AG08396 (cell line): ENCODE results near the gene ALOX5.
A peak's percentile ranks its signal among the peaks of the same experiment; 100 is the strongest.

Experiments used
- DNase-seq: peaks from one replicate; pipeline ENCODE4 v3.0.0; 2012; ENCODE audit warnings: low spot score, mixed read lengths

ALOX5 gene

DNA sequence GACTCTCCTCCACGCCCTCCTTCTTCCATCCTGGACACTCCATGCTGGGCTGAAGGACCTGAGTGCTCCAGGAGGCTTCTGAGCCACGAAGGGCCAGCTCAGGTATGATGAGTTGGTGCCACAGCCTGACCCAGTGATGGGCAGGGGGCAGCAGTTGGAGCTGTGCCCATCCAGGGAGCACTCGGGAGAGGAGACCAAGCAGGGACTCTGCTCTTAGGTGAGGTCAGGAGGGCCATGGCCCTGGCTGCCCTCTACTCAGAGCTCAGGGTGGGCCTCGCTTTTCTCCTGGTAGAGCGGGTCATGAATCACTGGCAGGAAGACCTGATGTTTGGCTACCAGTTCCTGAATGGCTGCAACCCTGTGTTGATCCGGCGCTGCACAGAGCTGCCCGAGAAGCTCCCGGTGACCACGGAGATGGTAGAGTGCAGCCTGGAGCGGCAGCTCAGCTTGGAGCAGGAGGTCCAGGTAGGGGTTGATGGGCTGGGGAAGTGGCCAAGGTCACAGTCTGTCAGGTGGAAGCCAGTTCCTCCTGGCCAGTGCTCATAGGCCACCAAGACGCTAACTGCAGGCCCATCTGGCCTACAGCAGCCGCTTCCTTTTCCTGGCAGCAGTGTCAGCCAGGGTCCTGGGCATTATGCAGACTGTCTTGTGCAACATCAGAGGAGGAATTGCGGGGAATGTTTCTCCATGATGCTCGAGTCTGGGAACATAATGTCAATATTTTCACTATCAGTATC, 50.8 kb downstream of the ALOX5 start:
- DNase-seq: no peak

GRCh38 chr10:45425621-45426563, 51.9 kb downstream of the ALOX5 start:
- no peak for DNase-seq

- DNase-seq: no peak
Measured at GRCh38 chr10:45427262-45427969, 53.4 kb downstream of the ALOX5 start.

DNA sequence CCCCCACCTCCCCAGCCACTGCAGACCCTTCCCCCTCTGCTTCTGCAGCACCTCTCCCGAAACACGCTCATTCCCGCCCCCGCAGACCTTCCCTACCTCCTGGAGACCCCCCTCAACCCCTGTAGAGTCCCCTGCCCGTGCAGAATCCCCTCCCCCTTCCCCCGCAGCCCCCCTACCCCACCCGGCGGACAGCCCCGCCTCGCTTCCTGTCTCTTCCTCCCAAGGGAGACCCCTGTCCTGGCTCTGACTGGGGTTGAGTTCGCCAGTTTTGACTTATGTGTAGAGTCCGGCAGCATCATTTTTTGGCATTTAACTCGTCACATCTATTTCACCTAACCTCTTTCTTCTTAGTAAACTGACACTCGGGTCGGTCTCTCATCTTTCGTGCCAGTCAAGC, 54.0 kb downstream of the ALOX5 start:
- no peak for DNase-seq

DNA sequence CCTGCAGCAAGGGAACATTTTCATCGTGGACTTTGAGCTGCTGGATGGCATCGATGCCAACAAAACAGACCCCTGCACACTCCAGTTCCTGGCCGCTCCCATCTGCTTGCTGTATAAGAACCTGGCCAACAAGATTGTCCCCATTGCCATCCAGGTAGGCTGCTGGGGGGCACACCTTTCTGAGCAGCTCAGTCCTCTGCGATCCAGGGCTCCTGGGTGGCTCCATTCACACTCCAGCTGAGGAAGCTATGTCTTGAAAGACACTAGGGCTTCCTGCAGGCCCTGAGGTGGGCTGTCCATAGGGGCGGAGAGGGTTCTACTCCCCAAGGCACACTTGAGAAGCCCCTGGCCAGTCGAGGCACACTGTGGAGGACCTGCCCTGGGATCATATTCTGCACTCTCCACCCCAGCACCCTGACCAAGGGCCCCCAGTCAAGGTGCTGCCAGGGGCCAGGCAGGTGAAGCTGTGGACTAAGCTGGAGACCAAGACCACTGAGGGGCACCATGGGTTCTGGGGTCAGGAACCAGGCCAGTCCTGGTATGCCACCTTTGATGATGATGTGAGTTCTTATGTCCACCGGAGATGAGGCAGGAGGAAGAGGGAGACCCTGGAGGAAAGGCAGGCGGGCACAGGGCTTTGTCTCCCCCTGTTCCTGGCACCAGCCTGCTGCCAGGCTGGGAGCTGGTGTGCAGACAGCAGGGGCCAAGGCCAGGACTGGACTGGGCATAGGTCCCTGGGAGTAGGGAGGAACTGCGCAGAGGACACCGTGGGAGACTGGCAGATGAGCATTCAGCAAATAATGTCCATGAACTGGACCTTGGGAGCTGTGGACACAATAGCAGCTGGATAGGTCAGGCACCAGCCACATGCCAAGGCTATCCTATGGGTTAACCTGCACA, 54.8 kb downstream of the ALOX5 start:
- peak; percentile 6 for DNase-seq

DNA sequence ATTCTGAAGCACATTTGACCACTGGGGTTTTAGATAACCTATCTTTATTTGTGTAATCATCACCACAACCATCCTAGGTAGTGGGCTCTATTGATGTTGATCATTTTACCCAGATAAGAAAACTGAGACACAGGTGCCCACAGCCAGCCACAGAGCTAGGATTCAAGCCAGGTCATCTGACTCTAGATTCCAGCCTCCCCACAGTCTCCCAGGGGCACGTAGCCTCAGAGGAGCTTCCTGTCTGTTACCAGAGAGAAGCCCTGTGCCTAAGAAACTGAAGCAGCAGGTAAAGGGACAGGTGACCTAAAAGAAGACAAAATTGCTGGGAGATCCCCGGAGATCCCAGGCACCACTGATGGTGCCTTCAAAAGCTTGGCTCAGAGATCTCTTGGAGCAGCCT, 55.8 kb downstream of the ALOX5 start:
- no peak for DNase-seq

DNA sequence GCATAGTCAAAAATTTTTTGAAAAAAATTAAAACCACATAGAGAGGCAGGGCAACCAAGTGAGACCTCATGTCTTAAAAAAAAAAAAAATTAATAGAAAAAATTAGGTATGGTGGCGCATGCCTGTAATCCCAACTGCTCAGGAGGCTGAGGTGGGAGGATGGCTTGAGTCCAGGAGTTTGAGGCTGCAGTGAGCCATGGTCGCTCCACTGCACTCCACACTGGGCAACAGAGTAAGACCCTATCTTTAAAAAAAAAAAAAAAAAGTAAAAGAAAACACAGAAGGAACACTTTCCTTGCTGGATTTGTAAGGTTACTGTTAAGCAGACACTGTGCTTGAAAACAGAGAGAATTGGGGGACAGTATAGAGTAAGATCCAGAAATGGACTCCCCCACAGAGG, 58.1 kb downstream of the ALOX5 start:
- DNase-seq: no peak

DNA sequence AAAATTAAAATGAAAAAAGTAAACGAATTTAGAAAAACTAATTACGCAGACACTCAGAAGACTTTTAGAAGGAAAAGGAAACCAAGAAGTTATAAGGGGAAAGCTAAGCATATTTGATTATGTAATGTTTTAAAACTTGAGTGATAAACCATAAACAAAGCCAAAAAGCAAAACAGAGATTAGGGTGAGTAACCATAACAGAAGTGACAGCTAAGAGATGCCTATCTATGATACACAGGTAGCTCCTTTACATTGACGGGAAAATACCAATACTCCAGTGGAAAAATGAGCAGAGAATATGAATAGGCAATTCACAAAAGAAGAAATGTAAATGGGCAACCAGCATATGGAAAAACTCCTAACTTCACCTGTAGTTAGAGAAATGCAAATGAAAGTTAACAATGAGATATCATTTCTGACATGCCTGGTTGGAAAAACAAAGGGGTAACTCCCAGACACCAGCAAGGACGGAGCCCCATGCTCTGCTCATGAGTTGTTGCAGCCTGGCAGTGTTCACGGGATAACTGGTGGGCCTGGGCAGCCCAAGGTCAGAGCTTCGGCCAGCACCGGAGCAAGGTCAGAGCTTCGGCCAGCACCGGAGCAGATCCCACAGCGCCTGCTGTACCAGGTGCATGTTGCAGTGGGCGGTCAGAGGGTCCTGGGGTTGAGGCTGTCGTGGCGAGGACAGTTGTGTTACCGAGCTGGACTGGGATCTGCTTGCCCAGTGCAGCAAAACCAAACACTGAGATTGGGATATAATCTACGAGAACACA, 58.9 kb downstream of the ALOX5 start:
- DNase-seq: peak; percentile 1

- peak; percentile 7 for DNase-seq
Measured at GRCh38 chr10:45433716-45434469, 59.9 kb downstream of the ALOX5 start.

GRCh38 chr10:45437587-45438465, 63.8 kb downstream of the ALOX5 start:
- no peak for DNase-seq

DNA sequence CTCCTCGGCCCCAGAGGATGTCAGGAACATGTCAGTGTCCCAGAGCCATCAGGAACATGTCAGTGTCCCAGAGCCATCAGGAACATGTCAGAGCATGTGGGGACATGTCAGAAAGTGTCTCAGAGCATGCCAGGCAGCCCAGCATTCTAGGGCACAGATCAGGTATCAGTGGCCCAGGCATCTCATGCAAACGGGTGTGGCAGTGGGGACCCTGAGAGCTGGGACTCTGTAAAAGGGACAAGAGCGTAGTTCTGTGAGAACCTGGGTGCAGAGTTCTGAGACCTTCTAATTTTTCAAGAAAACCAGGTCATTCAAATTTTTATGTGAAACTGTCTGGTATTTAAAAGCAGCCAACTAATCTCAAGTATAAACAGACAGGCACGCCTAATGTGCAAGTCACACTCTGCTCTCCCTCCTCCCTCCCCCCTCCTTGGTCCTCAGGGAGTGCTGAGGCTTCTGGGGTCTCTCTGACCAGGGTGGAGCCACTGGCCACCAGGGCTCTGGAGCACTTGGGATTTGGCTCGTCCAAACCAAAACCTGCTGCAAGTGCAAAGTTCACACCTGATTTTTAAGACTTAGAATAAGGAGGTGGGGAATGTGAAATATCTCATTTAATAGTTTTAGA, 64.6 kb downstream of the ALOX5 start:
- peak; percentile 21 for DNase-seq

GRCh38 chr10:45439365-45439764, 65.3 kb downstream of the ALOX5 start:
- DNase-seq: peak; percentile 3

DNA sequence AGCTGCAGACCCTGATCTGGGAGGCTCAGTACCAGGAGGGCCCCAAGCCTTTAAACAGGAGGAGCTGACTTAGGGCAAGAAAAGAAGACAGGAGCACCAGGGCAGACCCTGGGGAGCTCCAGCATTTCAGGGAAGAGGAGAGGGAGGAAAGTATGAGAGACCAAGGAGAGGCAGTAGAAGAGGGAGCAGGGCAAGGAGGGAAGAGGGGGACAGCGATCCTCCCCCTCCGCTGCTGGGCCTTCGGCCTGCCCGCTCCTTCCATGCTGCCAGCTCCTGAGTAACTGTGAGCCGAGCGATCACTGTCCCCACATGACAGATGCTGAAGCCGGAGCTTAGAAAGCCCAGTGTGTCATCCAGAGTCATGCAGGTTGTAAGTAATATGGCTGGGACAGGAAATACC, 65.9 kb downstream of the ALOX5 start:
- DNase-seq: no peak

DNA sequence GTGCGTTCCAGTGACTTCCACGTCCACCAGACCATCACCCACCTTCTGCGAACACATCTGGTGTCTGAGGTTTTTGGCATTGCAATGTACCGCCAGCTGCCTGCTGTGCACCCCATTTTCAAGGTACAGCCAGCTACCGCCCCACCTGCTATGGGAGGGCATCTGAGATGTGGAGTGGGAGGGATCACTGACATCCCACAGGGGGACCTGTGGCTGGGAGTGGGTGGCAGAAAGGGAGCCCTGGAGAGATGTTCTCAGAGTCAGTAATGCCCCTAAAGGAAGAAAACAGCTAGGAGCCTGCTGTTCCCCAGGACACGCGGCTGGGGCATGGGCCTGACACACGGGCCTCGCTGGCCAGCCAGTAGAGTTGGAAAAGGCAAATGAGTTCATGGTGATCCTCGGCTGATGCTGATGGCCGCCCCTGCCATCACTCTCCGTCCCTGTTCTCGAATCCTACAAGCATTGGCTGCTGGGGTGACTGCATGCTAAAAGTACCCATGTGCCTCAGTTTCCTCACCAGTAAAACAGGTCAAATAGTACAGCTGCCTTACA, 66.6 kb downstream of the ALOX5 start:
- no peak for DNase-seq

DNA sequence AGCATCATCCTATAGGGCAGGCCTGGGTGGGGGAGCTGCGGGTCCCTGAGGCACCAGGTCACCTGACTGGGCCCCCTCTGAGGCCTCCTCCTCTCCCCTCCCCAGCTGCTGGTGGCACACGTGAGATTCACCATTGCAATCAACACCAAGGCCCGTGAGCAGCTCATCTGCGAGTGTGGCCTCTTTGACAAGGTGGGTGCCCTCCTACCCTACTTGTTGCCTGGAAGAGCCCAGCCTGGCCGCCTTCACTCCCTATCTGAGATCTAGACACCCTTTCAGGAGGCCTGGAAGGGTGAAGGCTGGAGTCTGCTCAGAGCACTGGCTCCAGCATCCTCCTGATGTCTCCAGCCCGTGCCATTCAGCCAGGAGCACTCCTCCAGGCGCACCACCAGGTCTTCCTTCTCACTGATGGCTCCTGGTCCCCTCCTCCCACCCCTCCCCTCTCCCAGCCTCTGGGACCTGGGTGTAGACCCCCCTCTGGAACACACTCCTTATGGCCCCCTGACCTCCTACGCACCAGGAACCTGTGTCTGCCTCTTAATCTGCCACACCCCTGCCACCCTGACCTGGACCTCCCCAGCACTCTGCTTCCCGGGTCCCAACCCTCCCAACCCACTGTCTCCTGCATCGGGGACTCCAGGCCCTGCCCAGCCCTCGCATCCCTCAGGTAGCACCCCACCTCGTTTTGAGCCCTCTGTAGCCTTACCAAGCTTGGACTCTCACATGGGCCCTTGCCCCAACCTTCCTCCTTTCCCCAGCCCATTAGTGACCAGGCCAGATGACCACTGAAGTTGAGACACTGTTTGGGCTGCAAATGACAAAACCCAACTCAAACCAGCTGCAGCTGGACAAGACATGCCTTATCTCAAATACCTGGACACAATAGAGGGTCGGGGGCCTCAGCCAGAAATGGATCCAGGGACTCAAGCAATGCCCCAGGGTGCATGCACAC, 67.5 kb downstream of the ALOX5 start:
- no peak for DNase-seq

DNA sequence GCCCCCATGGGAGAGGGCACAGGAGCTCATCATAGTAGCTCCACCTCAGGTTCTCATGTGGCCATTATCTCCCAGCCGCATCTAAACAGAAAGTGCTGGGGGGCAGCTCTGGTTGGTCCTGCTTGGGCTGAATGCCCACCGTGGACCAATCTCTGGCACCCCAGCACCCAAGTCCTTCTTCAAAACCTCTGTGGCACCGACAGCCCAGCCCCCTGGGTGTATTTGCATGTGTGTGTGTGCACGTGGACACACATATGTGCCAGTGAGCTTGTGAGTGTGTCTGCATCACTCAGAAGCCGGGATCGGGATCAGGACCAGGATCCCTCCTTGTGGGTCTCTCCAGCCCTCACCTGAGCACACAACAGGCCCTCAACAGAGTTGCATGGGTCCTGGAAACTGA, 68.2 kb downstream of the ALOX5 start:
- no peak for DNase-seq

DNA sequence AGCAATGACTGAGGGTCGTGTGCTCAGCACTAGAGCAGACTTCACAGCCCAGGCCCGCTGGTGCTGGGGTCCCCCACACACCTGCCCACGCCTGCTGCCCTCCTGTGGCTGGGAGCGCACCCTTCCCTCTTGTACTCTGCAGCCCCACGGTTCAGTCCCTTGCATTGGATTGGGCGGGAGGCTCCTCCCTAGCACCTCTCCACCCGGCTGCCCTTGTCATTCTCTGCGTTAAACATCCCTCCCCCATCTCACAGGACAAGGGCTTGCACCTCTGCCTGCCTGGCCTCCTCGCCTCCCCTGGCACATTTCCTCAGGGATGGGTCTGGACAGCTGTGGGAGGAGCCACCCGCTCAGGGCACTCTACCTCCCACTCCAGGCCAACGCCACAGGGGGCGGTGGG, 68.6 kb downstream of the ALOX5 start:
- no peak for DNase-seq
